ENCODE measurements around the gene IFITM5.

Gene IFITM5

DNA sequence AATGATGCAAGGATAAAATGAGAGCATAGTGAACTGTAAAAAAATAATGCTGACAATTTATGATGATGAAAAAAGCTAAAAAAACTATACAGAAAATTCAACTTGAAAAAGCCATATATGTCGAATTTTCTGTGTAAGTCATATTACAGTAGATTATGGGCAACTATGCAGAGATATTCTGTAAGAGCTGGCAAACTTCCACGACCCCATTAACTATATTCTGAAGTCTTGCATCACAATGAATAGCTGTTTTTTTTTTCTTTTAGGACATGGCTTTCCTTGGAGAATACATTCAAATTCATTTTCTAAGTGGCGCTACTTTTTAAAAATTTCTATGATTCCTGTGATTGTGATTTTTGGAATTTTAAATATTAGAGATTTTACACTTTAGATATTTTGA lies 44.1 kb downstream of the IFITM5 start:
- TF ChIP-seq TAF1 (IDR thresholded peaks at IDR 0.05; ENCODE audit: borderline replicate concordance, insufficient read depth, low read length): no peak
- TF ChIP-seq, protein P1, sequence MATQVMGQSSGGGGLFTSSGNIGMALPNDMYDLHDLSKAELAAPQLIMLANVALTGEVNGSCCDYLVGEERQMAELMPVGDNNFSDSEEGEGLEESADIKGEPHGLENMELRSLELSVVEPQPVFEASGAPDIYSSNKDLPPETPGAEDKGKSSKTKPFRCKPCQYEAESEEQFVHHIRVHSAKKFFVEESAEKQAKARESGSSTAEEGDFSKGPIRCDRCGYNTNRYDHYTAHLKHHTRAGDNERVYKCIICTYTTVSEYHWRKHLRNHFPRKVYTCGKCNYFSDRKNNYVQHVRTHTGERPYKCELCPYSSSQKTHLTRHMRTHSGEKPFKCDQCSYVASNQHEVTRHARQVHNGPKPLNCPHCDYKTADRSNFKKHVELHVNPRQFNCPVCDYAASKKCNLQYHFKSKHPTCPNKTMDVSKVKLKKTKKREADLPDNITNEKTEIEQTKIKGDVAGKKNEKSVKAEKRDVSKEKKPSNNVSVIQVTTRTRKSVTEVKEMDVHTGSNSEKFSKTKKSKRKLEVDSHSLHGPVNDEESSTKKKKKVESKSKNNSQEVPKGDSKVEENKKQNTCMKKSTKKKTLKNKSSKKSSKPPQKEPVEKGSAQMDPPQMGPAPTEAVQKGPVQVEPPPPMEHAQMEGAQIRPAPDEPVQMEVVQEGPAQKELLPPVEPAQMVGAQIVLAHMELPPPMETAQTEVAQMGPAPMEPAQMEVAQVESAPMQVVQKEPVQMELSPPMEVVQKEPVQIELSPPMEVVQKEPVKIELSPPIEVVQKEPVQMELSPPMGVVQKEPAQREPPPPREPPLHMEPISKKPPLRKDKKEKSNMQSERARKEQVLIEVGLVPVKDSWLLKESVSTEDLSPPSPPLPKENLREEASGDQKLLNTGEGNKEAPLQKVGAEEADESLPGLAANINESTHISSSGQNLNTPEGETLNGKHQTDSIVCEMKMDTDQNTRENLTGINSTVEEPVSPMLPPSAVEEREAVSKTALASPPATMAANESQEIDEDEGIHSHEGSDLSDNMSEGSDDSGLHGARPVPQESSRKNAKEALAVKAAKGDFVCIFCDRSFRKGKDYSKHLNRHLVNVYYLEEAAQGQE (IDR thresholded peaks at IDR 0.05; ENCODE audit: insufficient read depth in 1 of 2, low read depth in 2 of 2, low read length in 2 of 2): no peak
- TF ChIP-seq POLR2AphosphoS5 (IDR thresholded peaks at IDR 0.05; ENCODE audit: low read depth, low read length): no peak
- TF ChIP-seq FOXP2 (optimal IDR thresholded peaks at IDR 0.05; ENCODE audit: borderline replicate concordance, extremely low read depth, extremely low read length, insufficient read depth): no peak
- TF ChIP-seq SIN3A (IDR thresholded peaks at IDR 0.05; ENCODE audit: borderline replicate concordance, insufficient read depth, low read length): no peak

DNA sequence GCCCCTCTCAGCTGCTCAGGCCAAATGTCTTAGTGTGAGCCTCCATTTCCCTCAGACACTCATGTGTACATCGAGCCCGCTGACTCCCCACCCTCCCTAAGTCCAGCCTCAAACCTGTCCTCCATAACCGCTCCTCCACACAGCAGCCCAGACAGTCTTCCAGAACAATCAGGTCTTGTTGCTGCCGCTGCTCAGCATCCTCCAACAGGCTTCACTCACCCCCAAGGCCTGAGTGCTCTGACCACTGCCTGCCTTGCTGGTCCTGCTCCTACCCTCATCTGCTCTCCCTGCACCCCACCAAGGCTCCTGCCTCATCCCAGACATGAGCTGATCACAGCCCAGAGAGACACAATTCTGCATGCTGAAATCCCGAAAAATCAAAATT lies 45.4 kb downstream of the IFITM5 start:
- TF ChIP-seq POLR2AphosphoS5 (IDR thresholded peaks at IDR 0.05; ENCODE audit: low read depth, low read length) (no peak), FOXP2 (optimal IDR thresholded peaks at IDR 0.05; ENCODE audit: borderline replicate concordance, extremely low read depth, extremely low read length, insufficient read depth) (no peak), TAF1 (IDR thresholded peaks at IDR 0.05; ENCODE audit: borderline replicate concordance, insufficient read depth, low read length) (no peak), SIN3A (IDR thresholded peaks at IDR 0.05; ENCODE audit: borderline replicate concordance, insufficient read depth, low read length) (no peak)
- TF ChIP-seq, protein P1 (IDR thresholded peaks at IDR 0.05; ENCODE audit: insufficient read depth in 1 of 2, low read depth in 2 of 2, low read length in 2 of 2): no peak

DNA sequence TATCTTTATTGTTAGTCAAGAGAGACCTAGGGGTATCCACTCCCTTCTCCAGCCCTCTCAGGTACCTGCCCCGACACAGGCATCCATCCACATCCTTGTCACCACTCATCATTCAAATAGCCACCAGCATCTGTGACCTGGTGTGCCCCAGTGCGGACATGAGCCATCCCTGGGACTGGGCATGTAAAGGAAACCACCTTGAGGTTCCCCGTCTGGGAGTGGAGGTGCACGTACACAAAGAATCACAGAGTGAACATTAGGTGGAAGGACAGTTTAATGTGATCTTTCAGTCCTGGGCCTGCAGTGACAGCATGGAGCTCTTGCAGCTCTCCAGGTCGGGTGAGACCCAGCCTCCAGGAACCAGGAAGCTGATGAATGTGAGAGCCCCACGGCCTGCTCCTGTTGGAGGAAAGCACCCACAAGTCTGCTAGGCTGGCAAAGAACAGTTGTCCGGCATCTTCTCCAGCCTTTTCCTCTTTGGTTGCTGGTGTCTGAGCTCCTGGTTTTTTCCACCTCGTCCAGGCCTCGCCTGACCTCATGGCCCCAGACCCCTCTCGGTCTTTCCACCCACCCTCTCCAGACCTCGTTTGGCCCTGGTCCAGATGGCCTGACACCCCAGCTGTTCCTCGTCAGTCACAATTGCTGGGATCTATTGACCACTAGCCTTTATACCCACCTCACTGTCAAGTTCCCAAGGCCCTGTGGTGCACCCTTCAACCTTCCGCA lies 46.0 kb downstream of the IFITM5 start:
- TF ChIP-seq FOXP2 (optimal IDR thresholded peaks at IDR 0.05; ENCODE audit: borderline replicate concordance, extremely low read depth, extremely low read length, insufficient read depth): no peak
- TF ChIP-seq POLR2AphosphoS5 (IDR thresholded peaks at IDR 0.05; ENCODE audit: low read depth, low read length): peak; percentile 59; the same call in 1 of the 2 replicates
- TF ChIP-seq SIN3A (IDR thresholded peaks at IDR 0.05; ENCODE audit: borderline replicate concordance, insufficient read depth, low read length): no peak
- no peak for TF ChIP-seq TAF1 (IDR thresholded peaks at IDR 0.05; ENCODE audit: borderline replicate concordance, insufficient read depth, low read length)

DNA sequence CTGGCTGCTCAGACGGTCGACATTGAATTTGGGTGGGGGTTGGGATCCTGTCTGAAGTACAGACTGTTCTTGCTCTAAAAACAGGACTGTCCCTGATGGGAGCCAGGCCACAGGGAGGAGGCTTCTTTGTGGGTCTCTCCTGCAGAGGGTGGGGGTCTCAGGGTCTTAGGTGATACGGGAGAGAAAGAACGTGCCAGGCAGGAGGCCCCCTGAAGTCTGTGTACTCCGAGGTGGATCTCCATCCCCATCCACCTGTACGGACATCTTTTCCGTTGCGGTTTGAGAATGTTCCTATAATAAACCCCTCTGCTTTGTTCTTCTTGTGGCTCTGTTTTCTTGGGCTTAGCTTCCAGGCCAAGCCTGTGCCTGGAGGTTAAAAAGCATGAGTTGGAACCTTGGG lies 46.7 kb downstream of the IFITM5 start:
- TF ChIP-seq, protein P1 (IDR thresholded peaks at IDR 0.05; ENCODE audit: insufficient read depth in 1 of 2, low read depth in 2 of 2, low read length in 2 of 2): no peak
- TF ChIP-seq TAF1 (IDR thresholded peaks at IDR 0.05; ENCODE audit: borderline replicate concordance, insufficient read depth, low read length) (no peak), POLR2AphosphoS5 (IDR thresholded peaks at IDR 0.05; ENCODE audit: low read depth, low read length) (no peak; the same call in 1 of the 2 replicates), SIN3A (IDR thresholded peaks at IDR 0.05; ENCODE audit: borderline replicate concordance, insufficient read depth, low read length) (no peak), FOXP2 (optimal IDR thresholded peaks at IDR 0.05; ENCODE audit: borderline replicate concordance, extremely low read depth, extremely low read length, insufficient read depth) (no peak)

DNA sequence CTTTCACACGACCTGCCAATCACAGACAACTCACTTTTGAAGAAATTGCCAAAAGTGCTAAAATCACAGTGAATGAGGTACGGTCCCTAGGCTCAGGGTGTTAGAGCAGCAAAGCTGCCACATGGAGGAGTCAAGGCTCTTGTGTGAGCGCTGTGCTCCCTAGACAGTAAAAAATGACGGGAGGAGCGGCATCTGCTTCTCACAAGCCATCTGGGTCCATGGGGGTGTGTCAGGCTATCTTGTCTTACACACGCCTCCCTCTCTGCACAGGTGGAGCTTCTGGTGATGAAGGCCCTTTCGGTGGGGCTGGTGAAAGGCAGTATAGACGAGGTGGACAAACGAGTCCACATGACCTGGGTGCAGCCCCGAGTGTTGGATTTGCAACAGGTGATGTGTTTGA lies 47.8 kb downstream of the IFITM5 start:
- TF ChIP-seq, protein P1 (IDR thresholded peaks at IDR 0.05; ENCODE audit: insufficient read depth in 1 of 2, low read depth in 2 of 2, low read length in 2 of 2): no peak
- TF ChIP-seq TAF1 (IDR thresholded peaks at IDR 0.05; ENCODE audit: borderline replicate concordance, insufficient read depth, low read length) (no peak), FOXP2 (optimal IDR thresholded peaks at IDR 0.05; ENCODE audit: borderline replicate concordance, extremely low read depth, extremely low read length, insufficient read depth) (no peak), SIN3A (IDR thresholded peaks at IDR 0.05; ENCODE audit: borderline replicate concordance, insufficient read depth, low read length) (no peak), POLR2AphosphoS5 (IDR thresholded peaks at IDR 0.05; ENCODE audit: low read depth, low read length) (no peak)

All from PFSK-1 (cell line).